HG03460 (cell line): ENCODE results near the gene GRB7.
"Not testable (repeated sequence)": the region's sequence is repeated elsewhere in the genome, so short reads cannot be mapped to it uniquely, and the experiment has no call there.

ENCODE experiments used
- ATAC-seq: cut with Tn5 transposase; IDR thresholded peaks from one replicate; pipeline ENCODE4 v1.9.1; 2021; ENCODE audit not compliant: unreplicated experiment

The GRB7 gene

DNA sequence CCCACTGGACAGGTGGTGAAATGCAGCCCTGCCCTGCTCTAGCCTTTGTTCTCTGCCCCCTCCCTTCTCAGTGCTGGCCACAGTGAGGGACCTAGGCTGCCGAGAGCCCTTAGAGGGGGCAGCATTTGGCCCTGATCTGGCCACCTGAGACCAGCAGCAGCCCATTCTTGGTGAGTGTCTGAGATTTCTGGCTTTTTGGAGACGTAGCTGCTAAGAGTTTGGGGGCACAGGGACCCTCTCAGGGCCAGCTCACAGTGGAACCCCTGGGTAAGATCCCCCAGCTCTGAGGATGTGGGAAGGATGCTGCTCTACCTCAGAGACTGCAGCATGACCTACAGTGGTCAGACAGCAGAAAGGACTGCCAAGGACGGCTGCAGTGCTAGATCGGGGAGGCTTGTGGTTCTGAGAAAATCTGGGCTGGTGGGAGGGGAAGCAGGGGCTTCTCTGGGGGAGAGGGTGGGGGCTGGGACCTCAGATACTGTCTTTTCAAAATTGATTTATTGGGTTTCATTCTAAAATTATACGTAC lies 13.3 kb downstream of the GRB7 start:
- ATAC-seq: no peak

DNA sequence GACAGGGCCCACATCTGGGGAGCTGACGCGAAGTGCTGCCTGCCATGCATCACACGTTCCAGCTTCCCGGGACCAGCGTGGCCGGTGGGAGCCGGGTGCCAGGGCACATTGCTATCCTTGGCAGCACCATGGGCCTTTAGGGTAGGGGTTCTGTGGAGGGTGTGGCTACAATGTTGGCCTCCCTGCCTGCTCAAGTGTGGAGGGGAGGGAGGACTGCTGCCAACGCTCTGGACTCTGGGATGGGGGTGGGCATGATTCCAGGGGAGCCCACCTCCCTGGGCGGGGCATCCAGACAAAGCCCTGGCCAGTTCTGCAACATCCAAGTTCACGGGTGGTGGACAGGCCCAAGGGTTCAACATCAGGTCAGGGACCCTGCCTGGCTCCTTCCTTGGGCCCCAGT lies 13.9 kb downstream of the GRB7 start:
- no peak for ATAC-seq

DNA sequence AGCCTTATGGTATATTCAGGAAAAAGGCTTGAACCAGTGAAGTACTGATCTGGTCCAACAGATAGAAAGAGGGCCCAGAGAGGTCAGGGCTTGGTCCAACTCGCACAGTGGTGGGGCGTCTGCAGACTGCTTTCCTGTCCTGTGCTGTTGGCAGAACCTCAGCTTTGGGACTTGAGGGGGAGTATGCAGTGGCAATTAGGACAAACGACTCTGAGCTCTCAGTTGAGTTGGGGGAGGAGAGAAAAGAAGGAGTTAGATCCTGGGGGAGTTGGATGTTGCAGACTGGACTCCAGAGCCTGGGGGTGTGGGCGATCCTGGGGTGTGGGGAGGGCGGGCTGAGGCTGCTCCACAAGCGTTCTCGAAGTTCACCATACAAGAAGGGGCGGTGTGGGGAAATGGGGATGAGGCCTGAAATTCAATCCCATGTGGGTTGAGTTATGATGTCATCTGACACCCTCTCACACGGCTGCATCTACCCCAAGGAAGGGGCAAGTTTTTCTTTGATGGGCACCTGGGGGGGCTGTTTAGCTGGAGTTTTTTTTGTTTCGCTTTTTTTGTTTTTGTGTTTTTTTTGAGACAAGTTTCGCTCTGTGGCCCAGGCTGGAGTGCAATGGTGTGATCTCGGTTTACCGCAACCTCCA lies 14.6 kb downstream of the GRB7 start:
- ATAC-seq: no peak

DNA sequence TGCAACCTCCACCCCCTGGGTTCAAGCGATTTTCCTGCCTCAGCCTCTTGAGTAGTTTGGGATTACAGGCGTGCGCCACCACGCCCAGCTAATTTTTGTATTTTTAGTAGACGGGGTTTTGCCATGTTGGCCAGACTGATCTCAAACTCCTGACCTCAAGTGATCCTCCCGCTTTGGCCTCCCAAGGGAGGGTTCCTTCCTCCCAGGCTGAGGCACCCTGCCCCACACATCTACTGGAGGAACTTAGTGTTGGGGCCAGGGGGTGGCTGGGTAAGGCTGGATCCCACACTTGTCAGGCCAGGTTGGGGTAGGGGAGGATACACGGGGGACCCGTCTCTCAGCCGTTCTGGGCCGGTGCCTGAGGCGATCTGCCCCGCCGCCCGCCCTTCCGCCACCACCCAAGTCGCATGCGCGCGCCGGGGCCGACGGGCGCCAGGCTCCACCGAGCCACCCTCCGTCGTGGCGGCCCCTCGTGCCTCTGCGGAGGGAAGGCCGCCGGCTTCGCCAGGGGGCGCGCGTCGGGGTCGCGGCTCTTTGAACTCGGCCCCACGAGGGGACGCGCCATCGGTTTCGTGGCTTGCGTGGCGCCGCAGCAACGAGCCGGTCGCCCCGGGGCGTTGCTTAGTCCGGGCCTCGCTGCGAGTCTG lies 15.9 kb downstream of the GRB7 start:
- ATAC-seq: peak; percentile 13

DNA sequence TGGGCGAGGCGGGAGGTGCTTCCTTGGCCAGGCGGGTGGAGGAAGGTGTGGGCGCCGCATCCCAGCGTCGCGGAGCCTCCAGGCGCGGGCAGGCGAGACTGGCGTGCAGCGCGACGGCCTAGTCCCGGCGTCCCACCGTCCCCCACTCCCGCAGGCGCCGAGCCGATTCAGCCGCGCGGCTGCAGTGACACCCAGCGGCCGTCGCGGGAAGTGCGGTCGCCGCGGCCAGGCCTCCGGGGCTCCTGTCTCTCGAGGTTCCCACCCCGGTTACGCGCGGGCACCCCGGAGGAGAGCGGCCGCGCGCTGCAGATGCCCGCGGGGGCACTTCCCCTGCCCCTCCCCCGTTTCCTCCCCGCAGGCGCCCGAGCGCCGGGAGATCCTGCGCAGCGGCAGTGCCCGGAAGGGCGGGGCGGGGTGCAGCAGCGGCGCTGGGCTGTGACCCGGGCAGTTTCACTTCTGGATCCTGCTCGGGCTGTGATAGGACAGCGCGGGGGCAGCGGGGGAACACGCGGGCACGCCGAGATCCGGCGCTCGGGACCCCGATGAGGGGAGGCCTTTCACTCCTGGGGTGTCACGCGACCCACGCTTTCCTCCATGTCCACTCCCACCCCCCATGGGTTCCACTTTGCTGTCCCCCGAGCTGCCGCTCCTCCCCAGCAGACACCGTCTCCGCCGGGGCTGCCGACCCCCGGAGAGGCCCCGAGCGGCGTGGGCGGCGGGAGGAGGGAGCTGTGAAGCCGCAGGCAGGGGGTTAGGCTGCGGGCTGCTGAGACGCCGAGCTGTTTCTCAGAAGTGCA lies 16.6 kb downstream of the GRB7 start:
- ATAC-seq: peak; percentile 52

DNA sequence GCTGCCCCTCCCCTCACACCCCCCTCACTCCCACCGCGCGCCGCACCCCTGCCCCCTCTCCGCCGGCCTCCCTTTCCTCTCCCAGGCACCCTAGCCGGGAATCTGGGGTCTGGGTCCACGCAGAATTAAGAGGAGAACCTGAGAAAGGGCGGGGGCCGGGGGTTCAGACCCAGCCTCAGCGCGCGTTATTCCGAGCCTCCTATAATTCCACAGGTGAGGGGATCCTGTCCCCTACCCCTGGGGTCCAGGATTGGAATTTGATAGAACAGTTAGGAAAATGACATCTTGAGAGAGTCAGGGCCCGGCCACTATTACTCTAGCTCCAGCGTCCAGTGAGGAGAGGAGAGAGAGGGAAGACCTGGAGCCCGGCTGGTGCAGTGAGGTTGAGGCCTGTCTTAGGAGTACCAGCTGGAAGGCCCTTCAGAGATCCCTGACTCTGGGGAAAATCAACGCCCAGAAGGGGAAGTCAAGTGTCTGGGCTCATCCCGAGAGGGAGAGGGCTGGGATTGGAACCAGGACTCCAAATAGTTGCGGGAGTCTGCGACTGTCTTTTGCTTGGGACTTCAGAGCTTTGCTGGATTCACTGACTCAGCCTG lies 17.3 kb downstream of the GRB7 start:
- ATAC-seq: no peak

DNA sequence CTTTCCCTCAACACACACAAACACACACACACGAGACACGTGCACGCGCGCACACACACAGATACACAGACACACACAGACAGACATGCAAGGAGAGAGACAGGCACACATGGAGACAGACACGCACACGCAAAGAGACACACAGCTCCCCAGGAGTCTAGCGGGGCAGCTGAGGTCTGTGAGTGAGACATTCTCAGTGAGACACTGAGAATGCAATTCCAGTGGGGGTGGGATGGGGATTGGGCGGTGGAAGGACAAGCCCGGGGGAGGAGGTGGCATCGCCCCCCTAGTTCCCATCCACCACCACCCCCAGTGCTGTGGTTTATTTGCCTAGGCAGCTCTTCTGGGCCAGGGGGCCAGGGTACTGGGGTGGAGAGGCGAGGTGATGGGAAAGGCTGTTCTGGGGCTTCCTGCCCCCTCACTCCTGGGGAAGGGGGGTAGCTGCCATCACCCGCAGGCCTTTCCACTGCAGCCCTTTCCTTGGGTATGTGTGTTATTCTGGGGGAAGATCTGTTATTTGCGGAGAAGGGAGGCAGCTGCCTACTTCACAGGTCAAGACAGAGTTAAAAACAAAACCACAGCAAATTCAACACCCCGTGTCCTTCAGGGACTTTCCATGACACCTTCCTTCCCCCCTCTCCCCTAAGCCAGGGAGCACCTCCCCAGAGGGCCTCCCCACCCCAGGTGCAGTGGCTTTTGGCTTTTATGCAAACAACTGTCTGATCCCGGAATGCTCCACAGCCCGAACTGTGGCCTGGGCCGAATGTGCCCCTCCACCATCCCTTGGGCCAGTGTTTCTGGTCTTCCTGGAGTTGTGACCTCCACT lies 18.0 kb downstream of the GRB7 start:
- ATAC-seq: no peak

DNA sequence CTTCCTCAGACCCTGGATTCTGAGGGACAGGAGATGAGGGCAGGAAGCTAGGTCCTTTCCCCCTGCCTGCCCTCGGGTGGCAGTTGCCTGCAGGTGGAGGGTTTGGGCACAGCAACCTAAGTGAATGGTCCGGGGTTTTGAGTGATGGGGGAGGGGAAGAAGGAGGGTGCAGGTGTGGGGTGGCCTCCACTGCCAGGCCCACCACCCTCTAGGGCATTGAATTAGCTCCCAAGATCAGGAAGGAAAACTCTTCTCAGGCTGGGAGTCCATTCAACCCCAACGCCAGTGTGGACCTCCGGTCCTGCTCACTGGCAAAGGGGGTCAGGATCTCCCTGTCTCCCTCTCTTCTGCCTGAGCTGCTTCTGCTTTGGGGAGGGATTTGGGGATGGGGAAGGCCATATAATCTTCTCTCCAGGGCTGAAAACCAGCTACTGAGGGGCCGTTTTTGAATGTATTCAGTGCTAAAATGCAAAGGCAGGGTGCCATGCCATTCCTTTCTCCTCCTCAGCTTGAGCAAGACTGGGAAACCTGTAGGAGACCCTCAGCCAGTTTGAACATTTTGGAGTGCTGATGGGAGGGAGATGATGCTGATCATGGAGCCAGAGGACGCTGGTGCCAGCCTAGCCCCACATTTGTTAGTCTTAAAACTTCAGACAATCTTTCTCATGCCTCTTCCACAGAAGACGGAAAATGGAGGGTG lies 18.8 kb downstream of the GRB7 start:
- no peak for ATAC-seq

DNA sequence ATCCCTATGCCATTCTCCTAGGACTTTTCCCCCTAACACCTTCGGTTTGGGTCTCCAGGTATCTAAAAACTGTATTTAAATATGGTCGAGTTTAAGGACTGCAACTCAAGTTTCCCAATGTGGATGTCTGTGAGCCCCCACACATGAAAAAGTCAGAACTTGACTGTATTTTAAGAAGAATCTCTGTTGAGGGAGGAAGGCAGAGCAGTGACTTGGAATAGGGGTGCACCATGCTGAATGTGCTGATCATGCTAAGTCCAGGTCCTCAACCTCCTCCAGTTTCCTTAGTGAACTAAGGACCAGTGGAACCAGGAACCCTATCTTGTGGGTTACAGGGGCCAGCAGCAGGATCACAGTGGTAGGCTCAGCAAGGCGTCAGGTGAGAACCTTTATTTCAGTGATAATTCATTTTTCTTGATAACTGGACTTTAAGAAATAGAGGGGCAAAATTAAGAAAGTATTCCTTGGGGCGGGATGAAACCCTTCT lies 19.5 kb downstream of the GRB7 start:
- no peak for ATAC-seq

DNA sequence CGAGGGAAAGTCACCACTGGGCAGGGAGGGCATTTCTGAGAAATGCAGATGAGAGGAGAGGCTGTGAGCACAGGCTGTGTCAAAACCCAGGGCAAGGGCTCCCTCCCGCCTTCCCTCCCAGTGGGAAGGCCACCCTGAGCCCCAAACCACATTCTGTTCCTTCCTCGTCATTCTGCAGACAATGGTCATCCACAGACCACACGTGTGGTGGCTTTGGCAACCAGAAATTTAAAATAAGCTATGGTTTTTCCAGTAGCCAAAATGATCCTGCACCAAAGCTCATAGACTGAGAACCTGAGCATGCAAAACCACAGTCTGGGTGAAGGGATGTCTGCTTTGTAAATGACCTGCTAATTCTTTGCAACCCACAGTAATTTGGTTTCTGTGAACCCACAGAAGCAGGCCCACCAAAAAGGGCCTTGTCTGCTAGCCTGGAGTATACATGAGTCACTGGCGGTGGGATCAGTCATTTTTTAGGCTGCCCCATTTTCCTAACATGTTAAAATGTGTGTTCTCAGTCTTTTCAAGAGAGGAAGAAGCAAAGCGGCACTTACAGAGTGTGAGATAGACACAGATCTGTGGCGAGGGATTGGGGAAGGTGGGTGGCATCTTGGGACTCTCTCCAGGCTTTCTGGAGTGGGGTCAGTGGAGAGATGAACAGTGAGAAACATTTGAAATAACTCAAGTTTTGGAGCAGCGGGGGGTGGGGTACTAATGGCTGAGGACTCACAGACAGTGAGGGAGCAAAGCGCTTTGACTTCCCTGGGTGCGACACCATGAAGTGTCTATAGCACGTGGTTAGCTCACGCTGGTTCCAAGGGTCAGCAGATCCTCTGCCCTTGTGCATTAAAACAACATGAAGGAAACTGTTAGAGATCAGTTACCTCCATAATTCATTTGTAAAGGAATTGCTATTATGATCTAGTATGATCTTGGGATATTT lies 20.5 kb downstream of the GRB7 start:
- ATAC-seq: no peak

DNA sequence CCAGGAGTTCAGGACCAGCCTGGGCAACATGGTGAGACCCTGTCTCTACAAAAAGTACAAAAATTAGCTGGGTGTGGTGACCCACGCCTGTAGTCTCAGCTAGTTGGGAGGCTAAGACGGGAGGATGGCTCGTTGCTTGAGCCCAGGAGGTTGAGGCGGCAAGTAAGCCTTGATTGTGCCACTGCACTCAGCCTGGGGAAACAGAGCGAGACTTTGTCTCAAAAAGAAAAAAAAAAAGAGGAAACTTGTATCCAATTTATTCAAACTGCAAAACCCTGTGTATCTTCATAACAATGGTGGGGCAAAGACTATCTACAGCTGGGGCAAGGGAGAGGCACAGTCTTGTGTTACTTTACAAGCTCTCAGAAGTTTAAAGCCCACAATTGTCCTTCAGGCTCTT lies 21.5 kb downstream of the GRB7 start:
- ATAC-seq: no peak

DNA sequence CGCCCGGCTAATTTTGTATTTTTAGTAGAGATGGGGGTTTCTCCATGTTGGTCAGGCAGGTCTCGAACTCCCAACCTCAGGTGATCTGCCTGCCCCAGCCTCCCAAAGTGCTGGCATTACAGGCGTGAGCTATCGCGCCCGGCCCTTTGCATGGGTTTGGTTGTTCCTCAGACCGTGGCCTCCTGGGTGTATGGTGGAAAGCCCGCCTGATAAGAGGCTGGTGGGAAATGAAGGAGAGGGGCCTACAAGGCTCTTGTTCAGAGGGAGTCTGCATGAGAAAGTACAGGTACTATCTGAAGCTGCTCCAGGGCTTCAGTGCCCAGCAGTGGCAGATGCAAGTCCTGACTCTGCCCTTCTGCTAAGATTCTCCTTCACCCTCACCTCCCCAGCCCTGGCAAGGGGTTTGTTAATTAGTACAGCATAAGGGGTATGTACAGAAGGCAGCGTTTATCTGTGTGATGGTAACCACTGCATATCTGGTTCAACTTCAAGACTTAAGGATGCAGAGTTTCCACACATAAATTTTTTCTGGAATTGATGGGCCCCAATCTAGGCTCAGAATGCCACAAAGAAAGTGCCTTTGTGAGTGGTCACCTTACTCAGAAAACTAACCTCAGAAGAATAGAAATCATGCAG lies 24.2 kb downstream of the GRB7 start:
- ATAC-seq: no peak

DNA sequence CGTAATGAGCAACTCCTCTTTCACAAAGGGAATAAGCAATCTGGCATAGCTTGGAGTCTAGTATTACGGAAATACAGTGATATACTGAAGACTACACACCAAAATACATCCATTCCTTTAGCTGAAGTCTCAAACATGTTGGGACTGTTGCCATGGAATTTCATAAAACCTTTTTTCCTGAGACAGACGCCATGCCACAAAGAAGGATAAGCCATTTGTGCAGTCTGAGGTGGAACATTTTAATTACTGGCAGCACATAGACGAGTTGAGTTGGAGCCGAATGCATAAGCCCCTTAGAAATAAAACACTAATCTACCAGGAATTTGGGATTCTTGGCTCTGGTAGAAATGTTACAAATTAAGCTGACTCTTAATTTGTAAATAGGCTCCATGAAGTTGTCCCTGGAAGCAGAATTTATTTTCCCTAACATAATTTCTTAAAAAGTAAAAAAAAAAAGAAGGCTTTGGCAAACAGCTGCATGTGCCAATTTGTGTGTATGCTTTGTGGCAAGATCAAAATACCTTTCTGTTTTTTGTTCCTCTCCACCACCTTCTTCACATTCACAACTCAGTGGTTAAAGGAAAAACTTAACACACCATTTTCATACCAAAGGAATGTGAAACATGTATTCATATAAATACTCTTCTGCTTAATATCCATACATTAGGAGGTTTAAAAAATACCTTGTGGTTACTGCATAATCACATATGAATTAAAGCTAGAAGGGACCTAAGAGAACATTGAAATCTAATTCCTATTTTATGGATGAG lies 25.5 kb downstream of the GRB7 start:
- ATAC-seq: no peak

DNA sequence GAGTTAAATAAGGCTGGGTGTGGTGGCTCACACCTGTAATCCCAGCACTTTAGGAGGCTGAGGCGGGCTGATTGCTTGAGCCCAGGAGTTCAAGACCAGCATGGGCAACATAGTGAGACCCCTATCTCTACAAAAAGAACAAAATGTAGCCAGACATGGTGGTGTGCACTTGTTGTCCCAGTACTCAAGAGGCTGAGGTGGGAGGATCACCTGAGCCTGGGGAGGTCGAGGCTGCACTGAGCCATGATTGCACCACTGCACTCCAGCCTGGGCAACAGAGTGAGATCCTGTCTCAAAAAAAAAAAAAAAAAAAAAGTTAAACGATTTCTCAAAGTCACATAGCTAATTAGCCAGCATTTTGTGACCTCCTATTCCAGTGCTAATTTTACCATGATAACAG lies 26.4 kb downstream of the GRB7 start:
- not testable (repeated sequence) for ATAC-seq

DNA sequence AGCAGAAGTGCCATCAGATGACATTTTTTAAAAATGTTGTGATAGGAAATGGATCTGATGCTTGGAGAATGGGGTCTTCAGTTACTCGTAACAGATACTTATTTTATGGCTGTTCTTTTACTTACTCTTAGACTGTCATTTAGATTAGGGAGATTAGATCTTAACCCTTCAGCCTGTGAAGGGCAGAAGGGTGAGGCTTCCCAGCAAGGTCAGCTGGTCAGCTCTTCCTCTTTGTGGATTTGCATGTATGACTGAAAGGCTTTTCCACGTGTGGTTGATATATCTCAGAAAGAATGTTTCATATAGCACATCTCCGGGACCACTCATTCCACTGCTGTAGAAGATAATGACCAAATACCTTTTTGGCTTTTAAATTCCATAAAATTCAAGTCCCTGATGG lies 27.4 kb downstream of the GRB7 start:
- no peak for ATAC-seq

DNA sequence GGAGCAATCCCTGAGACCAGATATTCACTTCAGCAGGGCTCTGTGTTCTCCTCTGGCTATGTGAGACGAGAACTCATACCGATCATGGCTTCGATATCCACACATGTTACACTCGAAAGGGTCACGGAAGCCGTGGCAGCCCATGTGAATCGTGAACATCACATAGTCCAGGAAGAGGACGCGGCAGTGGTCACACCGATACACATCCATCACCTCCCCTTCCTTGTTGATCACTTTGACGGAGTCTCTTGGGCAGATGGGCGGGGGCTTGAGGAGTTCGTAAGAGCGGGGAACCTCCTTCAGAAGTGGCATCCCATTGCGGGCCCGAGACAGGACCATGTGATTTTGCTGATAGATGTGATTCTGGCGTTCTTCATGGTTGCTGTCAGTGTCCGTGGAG lies 28.0 kb downstream of the GRB7 start:
- no peak for ATAC-seq

DNA sequence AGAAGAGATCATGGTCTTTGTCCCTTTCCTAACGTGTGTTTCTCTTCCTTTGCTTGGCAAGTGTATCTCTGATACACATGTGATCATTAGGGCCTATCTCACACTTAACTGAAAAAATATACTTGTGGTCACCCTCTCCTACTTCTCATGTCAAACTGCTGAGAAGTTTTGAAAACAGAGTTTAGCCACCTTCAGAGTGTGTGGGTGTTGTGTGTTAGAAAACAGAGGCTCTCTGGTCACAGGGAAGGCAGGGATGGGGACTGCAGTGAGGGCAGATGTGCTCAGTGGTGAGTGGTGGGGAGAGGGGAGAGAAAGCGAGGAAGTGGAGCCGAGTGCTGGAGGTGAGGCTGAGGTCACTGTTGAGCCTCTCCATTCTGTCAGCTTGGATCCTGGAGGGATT lies 29.4 kb downstream of the GRB7 start:
- no peak for ATAC-seq
